K562 (cell line): ENCODE results near the gene GPR52. TPM values are rescaled to one million over a fixed set of nuclear protein-coding genes. Genes with fewer than 3 reads are reported as not detected.

Experiments
- ATAC-seq: fragments of 200-7000 bp; cut with Tn5 transposase; 3 replicates; pipeline ENCODE4 v1.9.1; 2020; ENCODE audit warnings: moderate library complexity
- BruUV-seq: library from RNA; stranded (reverse); fragments of 400-500 nt; replicated peaks from 2 replicates; lab custom pipeline; 2021; lab: Mats Ljungman, UMichigan
- CTCF ChIA-PET: fragments of 300-600 bp; formaldehyde crosslinking; extraction: SDS; loops from one replicate; lab custom pipeline; 2021; ENCODE audit warnings: low intra/inter-chr PET ratio; lab: Yijun Ruan, JAX
- POLR2A ChIA-PET: fragments of 300-600, 350-650 bp; sonication (Branson Sonifier 250); formaldehyde crosslinking; extraction: SDS; loops from one replicate; lab custom pipeline; 2021; ENCODE audit warnings: antibody characterized with exemption, inconsistent platforms; lab: Yijun Ruan, JAX
- DNase-seq, 4 experiments: peaks; one replicate each; pipeline versions ENCODE4 v3.0.0 to v3.0.0-alpha.2; 2011 to 2018; ENCODE audit warnings: low spot score in 3 of 4, mixed read lengths in 3 of 4; ENCODE audit errors: extremely low read depth in 1 of 4
- FAIRE-seq: peaks from 2 replicates; lab custom pipeline; 2011; peaks lifted over from hg19 to GRCh38; lab: Jason Lieb, UNC
- H2AFZ ChIP-seq: 2 replicates; pipeline ENCODE4 v1.6.0; 2011; ENCODE audit warnings: low read depth, low read length, control low read depth, inconsistent platforms
- H3K27ac ChIP-seq: fragments of 200-600 bp; 3 replicates; pipeline ENCODE4 v1.8.0; 2011; ENCODE audit warnings: low read depth, mild to moderate bottlenecking, control low read depth, inconsistent platforms, low read length, moderate library complexity, mixed read lengths; ENCODE audit errors: extremely low read depth
- H3K27me3 ChIP-seq, 2 experiments: fragments of 300-600 bp in 1 of 2; 2 replicates in 1 of 2; 3 replicates in 1 of 2; pipeline versions ENCODE4 v1.6.0 to v1.8.0; 2011; ENCODE audit warnings: inconsistent platforms in 2 of 2, low read length in 2 of 2, mild to moderate bottlenecking in 1 of 2, mixed read lengths in 1 of 2, moderate library complexity in 1 of 2; ENCODE audit not compliant: control insufficient read depth in 2 of 2, insufficient read depth in 2 of 2
- H3K36me3 ChIP-seq: fragments of 300-600 bp; 3 replicates; pipeline ENCODE4 v1.8.0; 2011; ENCODE audit warnings: mild to moderate bottlenecking, low read length, inconsistent platforms; ENCODE audit not compliant: control insufficient read depth, insufficient read depth
- H3K4me1 ChIP-seq, 2 experiments: fragments of 200-600 bp in 1 of 2; replicated peaks in 1 of 2; 2 replicates in 1 of 2; 3 replicates in 1 of 2; pipeline versions ENCODE4 v1.5.1 to v1.8.0; 2011; ENCODE audit warnings: inconsistent platforms in 2 of 2, low read length in 2 of 2, mild to moderate bottlenecking in 1 of 2, mixed read lengths in 1 of 2, moderate library complexity in 1 of 2; ENCODE audit not compliant: control insufficient read depth in 2 of 2, insufficient read depth in 2 of 2
- H3K4me2 ChIP-seq: 2 replicates; pipeline ENCODE4 v1.6.1; 2011; ENCODE audit warnings: low read length, control low read depth, inconsistent platforms, mixed read lengths; ENCODE audit not compliant: insufficient read depth
- H3K4me3 ChIP-seq: fragments of 200-600 bp; sonication (generic), shearing (Covaris generic); 2 replicates; pipeline ENCODE4 v1.5.1; 2016; ENCODE audit warnings: control low read depth, inconsistent platforms
- H3K79me2 ChIP-seq: fragments of 200-600 bp; 3 replicates; pipeline ENCODE4 v1.8.0; 2011; ENCODE audit warnings: low read length, inconsistent platforms; ENCODE audit not compliant: control insufficient read depth, insufficient read depth
- H3K9ac ChIP-seq, 2 experiments: 2 replicates each; pipeline versions ENCODE4 v1.6.0 to v1.6.1; 2011; ENCODE audit warnings: low read depth in 2 of 2, low read length in 2 of 2, control low read depth in 1 of 2, inconsistent platforms in 1 of 2, mild to moderate bottlenecking in 1 of 2, mixed read lengths in 1 of 2; ENCODE audit not compliant: insufficient read depth in 1 of 2
- H3K9me1 ChIP-seq: one replicate; pipeline ENCODE4 v1.6.0; 2011; ENCODE audit warnings: inconsistent platforms, mild to moderate bottlenecking, low read length, moderate library complexity; ENCODE audit not compliant: control insufficient read depth, insufficient read depth
- H3K9me3 ChIP-seq: replicated peaks from 2 replicates; pipeline ENCODE4 v1.5.1; 2011; ENCODE audit warnings: low read depth, low read length, inconsistent platforms; ENCODE audit not compliant: control insufficient read depth, insufficient read depth
- H4K20me1 ChIP-seq: replicated peaks from 2 replicates; pipeline ENCODE4 v1.6.1; 2011; ENCODE audit warnings: low read length, inconsistent platforms, mixed read lengths; ENCODE audit not compliant: control insufficient read depth, insufficient read depth
- CBFB ChIP-seq: sonication (generic); formaldehyde crosslinking; IDR thresholded peaks from 2 replicates; pipeline ENCODE4 v1.4.0; 2020; ENCODE audit warnings: mild to moderate bottlenecking, missing genetic modification reagents
- COPS2 ChIP-seq: fragments of 450-650 bp; conservative IDR thresholded peaks from 2 replicates; pipeline ENCODE4 v1.6.1; 2016; ENCODE audit warnings: mild to moderate bottlenecking, moderate library complexity
- DIDO1 ChIP-seq: fragments of 450-650 bp; IDR thresholded peaks from 2 replicates; pipeline ENCODE4 v1.6.1; 2016; ENCODE audit warnings: low read depth, missing biosample characterization, missing genetic modification characterization
- ETV5 ChIP-seq: sonication (generic); formaldehyde crosslinking; IDR thresholded peaks from 2 replicates; pipeline ENCODE4 v1.4.0; 2020; ENCODE audit warnings: low read depth, mild to moderate bottlenecking, missing genetic modification reagents
- HOXB6 ChIP-seq: fragments of 250-450 bp; sonication (Bioruptor Pico); IDR thresholded peaks from 2 replicates; pipeline ENCODE4 v1.5.1; 2022; ENCODE audit warnings: mild to moderate bottlenecking, borderline replicate concordance
- MCM2 ChIP-seq: fragments of 450-650 bp; IDR thresholded peaks from 2 replicates; pipeline ENCODE4 v1.6.1; 2017; ENCODE audit warnings: low read depth, mild to moderate bottlenecking
- OTX1 ChIP-seq: fragments of 450-650 bp; formaldehyde crosslinking; IDR thresholded peaks from 2 replicates; pipeline ENCODE4 v1.4.0; 2022; ENCODE audit warnings: mild to moderate bottlenecking
- RFX1 ChIP-seq: fragments of 450-650 bp; IDR thresholded peaks from 2 replicates; pipeline ENCODE4 v1.6.1; 2016; ENCODE audit warnings: mild to moderate bottlenecking, moderate library complexity
- SOX6 ChIP-seq: fragments of 450-650 bp; IDR thresholded peaks from 2 replicates; pipeline ENCODE4 v1.6.1; 2014; ENCODE audit warnings: mild to moderate bottlenecking
- TAL1 ChIP-seq: fragments of 450-650 bp; IDR thresholded peaks from 2 replicates; pipeline ENCODE4 v1.6.1; 2016; ENCODE audit warnings: mild to moderate bottlenecking
- ZFX ChIP-seq: sonication (generic); formaldehyde crosslinking; IDR thresholded peaks from 2 replicates; pipeline ENCODE4 v1.8.0; 2022; ENCODE audit warnings: mild to moderate bottlenecking, missing genetic modification reagents, moderate library complexity
- ZNF436 ChIP-seq: fragments of 250-450, 450-650 bp; sonication (Bioruptor Pico); formaldehyde crosslinking; IDR thresholded peaks from 2 replicates; pipeline ENCODE4 v1.7.0; 2020; ENCODE audit warnings: mild to moderate bottlenecking
- WGBS: fragments of 100-300 bp; shearing (Covaris generic); methylation state at CpG from one replicate; pipeline ENCODE4 v1.1.6; 2016; ENCODE audit warnings: low coverage, mixed read lengths; ENCODE audit not compliant: insufficient coverage; ENCODE audit errors: missing lambda C conversion rate; 5-methylcytosine and 5-hydroxymethylcytosine counted together
- in situ Hi-C: fragments of 300-500 bp; cut with MboI; formaldehyde crosslinking; loops from 4 replicates; pipeline ENCODE4 v1.15.0; 2018; ENCODE audit warnings: inconsistent platforms, mixed read lengths
- intact Hi-C: fragments of 100-400 bp; cut with micrococcal nuclease; formaldehyde crosslinking; loops from 2 replicates; pipeline ENCODE4 v1.14.2; 2022
- polyA plus RNA-seq, 8 experiments: library from polyadenylated mRNA; depleted of rRNA in 4 of 8; stranded (reverse) in 5 of 8; unstranded in 3 of 8; fragments of >200 nt; fragmentation: Nextera tagmentation in 2 of 8; fragmentation: Illumina TruSeq in 1 of 8; extraction: Ambion mirVana in 2 of 8; extraction: Trizol in 1 of 8; gene quantifications; 2 replicates each; pipeline versions ENCODE4 v1.2.1 to v1.2.3, GENCODE V29; 2011 to 2014; ENCODE audit warnings: inconsistent platforms in 1 of 8, missing spikeins in 1 of 8
- total RNA-seq, 7 experiments: library from RNA; depleted of rRNA in 6 of 7; stranded (reverse); fragments of >200 nt in 6 of 7; fragmentation: Illumina TruSeq in 2 of 7; extraction: Trizol in 2 of 7; gene quantifications; 2 replicates each; pipeline versions ENCODE4 v1.2.1 to v1.2.3, GENCODE V29; 2011 to 2021; ENCODE audit warnings: low replicate concordance in 1 of 7
- TF ChIP-seq, protein P1 (sequence below): fragments of 450-650 bp; IDR thresholded peaks from one replicate; pipeline ENCODE4 v1.6.1; 2018; ENCODE audit warnings: mild to moderate bottlenecking, moderate library complexity; ENCODE audit not compliant: partially characterized antibody
- TF ChIP-seq, protein P2 (sequence below): sonication (generic); formaldehyde crosslinking; IDR thresholded peaks from 2 replicates; pipeline ENCODE4 v1.8.0; 2023; ENCODE audit warnings: mild to moderate bottlenecking, missing genetic modification reagents
- TF ChIP-seq, protein P3 (sequence below): fragments of 450-650 bp; IDR thresholded peaks from 2 replicates; pipeline ENCODE4 v1.6.1; 2016
- TF ChIP-seq, protein P4 (sequence below): sonication (generic); formaldehyde crosslinking; IDR thresholded peaks from 2 replicates; pipeline ENCODE4 v1.5.0; 2020; ENCODE audit warnings: missing genetic modification reagents
- TF ChIP-seq, protein P5 (sequence below): fragments of 450-650 bp; IDR thresholded peaks from 2 replicates; pipeline ENCODE4 v1.6.1; 2016; ENCODE audit warnings: missing biosample characterization, missing genetic modification characterization

Gene GPR52
- total and polyA plus RNA-seq, 9 of the 15 experiments (the other 6 are each of a cell fraction or from before 2014, with no cell fraction given), result 0.12 to 4.9 (median 1.1) TPM; not detected in 3

DNA sequence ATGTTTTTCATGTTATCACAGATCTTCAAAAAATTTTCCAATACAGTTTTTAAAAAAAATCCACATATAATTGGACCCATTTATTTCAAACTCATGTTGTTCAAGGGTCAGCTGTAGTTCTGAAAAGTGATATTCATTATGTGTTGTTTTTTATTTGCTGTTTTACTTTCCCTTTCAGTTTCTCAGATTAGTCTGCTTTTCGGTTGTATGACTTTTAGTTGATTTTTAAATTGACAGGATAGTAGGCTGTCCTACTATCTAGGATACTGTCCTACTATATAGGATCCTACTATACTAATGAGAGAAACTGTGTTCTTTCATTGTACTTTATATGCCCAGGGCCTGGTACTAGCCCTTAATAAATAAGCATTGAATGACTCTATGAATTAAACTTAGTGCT is 33.6 kb upstream of the GPR52 start:
- Histone ChIP-seq H3K4me3 (no peak overlapping the region), H3K4me1 (no peaks in the 10 kb centered on the region), H3K27ac (no peak overlapping the region), H3K9me1 (no peaks in the 10 kb centered on the region), H3K27me3 (no peaks in the 10 kb centered on the region), H3K4me2 (no peak overlapping the region), H4K20me1 (no peaks in the 10 kb centered on the region), H3K79me2 (no peaks in the 10 kb centered on the region), H3K9ac (no peak overlapping the region), H3K9me3 (no peaks in the 10 kb centered on the region), H2AFZ (no peak overlapping the region), H3K36me3 (no peaks in the 10 kb centered on the region)
- ATAC-seq, result no peak
- no peak for FAIRE-seq
- no TSS peak for BruUV-seq
- TF ChIP-seq CBFB (CRISPR knock-in tag) (no peak), TAL1 (no peak), ETV5 (CRISPR knock-in tag) (no peak), HOXB6 (no peak), MCM2 (no peak), COPS2 (no peak), DIDO1 (tag) (no peak), OTX1 (CRISPR knock-in tag) (no peak), RFX1 (no peak), ZNF436 (no peak), SOX6 (no peak), ZFX (CRISPR knock-in tag) (no peak)
- TF ChIP-seq, protein P1, sequence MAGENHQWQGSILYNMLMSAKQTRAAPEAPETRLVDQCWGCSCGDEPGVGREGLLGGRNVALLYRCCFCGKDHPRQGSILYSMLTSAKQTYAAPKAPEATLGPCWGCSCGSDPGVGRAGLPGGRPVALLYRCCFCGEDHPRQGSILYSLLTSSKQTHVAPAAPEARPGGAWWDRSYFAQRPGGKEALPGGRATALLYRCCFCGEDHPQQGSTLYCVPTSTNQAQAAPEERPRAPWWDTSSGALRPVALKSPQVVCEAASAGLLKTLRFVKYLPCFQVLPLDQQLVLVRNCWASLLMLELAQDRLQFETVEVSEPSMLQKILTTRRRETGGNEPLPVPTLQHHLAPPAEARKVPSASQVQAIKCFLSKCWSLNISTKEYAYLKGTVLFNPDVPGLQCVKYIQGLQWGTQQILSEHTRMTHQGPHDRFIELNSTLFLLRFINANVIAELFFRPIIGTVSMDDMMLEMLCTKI, result no peak
- TF ChIP-seq, protein P2, sequence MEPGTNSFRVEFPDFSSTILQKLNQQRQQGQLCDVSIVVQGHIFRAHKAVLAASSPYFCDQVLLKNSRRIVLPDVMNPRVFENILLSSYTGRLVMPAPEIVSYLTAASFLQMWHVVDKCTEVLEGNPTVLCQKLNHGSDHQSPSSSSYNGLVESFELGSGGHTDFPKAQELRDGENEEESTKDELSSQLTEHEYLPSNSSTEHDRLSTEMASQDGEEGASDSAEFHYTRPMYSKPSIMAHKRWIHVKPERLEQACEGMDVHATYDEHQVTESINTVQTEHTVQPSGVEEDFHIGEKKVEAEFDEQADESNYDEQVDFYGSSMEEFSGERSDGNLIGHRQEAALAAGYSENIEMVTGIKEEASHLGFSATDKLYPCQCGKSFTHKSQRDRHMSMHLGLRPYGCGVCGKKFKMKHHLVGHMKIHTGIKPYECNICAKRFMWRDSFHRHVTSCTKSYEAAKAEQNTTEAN (CRISPR knock-in tag), result no peak
- TF ChIP-seq, protein P3, sequence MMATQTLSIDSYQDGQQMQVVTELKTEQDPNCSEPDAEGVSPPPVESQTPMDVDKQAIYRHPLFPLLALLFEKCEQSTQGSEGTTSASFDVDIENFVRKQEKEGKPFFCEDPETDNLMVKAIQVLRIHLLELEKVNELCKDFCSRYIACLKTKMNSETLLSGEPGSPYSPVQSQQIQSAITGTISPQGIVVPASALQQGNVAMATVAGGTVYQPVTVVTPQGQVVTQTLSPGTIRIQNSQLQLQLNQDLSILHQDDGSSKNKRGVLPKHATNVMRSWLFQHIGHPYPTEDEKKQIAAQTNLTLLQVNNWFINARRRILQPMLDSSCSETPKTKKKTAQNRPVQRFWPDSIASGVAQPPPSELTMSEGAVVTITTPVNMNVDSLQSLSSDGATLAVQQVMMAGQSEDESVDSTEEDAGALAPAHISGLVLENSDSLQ, result no peak
- TF ChIP-seq, protein P4, sequence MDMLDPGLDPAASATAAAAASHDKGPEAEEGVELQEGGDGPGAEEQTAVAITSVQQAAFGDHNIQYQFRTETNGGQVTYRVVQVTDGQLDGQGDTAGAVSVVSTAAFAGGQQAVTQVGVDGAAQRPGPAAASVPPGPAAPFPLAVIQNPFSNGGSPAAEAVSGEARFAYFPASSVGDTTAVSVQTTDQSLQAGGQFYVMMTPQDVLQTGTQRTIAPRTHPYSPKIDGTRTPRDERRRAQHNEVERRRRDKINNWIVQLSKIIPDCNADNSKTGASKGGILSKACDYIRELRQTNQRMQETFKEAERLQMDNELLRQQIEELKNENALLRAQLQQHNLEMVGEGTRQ, result no peak
- TF ChIP-seq, protein P5, sequence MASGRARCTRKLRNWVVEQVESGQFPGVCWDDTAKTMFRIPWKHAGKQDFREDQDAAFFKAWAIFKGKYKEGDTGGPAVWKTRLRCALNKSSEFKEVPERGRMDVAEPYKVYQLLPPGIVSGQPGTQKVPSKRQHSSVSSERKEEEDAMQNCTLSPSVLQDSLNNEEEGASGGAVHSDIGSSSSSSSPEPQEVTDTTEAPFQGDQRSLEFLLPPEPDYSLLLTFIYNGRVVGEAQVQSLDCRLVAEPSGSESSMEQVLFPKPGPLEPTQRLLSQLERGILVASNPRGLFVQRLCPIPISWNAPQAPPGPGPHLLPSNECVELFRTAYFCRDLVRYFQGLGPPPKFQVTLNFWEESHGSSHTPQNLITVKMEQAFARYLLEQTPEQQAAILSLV (tag), result no peak
- in situ Hi-C loops, result no loop called here
- DNase-seq, result no peak
- ChIA-PET CTCF (interaction anchor here (0.5 to 0.6 kb wide), 2 partner anchors 86 to 150 kb away, joined by 3 to 5 read pairs; no protein-coding TSS in a partner anchor), POLR2A (interaction anchor here (1.2 to 1.3 kb wide), 2 partner anchors 9 to 13 kb away, joined by 3 to 4 read pairs; no protein-coding TSS in a partner anchor)
- intact Hi-C loops, result loop anchor here (5.0 kb wide), 1 partner anchor 328 kb away; no protein-coding TSS in a partner anchor
- WGBS, result 67% methylated on average over 1 of the region's 1 CpG
